ENCODE results near the gene SPATS2.
"Not testable (repeated sequence)": the region's sequence is repeated elsewhere in the genome, so short reads cannot be mapped to it uniquely, and the experiment has no call there.

Gene SPATS2

DNA sequence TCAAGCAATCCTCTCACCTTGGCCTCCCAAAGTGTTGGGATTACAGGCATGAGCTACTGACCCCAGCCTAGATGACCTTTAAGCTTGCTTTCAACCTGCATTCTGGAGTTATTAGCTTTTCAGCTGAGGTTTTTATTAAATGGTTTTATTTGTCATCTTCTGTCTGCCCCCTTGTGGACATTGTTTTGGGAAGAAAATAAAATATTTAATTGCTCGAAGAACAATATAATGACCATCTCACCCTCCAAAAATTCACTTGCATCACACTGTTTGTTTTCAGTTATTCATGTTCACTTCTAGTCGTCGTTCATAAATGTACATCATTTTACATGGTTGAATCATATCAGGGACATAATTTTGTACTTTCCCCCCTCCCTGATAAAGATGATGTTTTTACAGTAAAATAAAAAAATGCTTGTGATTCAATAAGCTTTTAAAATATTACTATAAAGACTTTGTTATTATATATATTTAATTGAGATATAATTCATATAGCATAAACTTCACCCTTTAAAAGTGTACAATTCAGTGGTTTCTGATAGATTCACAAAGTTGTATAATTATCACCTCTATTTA lies 10.1 kb upstream of the SPATS2 start:
- DNase-seq, result no peak

DNA sequence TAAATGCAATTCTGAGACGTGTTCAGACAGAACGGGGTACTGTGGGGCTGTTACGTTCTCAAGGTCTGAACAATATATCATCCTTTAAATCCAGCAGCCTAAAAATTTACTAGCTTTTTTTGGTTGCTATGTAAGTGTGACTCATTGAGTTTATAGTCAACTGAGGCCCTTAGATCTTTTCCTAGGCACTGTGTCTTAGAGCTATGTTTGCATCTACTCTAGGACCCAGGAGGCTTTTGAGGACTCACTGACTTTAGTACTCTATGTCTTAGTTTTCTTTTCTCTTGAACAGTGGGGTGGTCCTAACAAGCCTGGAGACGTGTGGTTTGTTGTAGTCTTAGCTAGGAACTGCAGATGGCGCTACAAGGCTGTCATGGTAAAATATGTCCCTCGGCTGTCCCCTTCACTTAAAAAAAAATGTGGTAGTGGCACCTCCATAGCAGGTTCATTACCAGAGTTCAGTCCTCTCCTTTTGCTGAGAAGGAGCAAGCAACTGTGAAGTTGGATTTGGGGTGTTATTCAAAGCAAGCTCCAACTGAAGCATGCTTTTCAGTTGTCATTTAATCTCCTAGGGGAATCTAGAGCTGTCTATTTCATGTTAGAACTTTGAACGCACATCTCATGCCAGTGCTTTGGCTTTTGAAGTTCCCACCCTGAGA lies 8.7 kb upstream of the SPATS2 start:
- peak; percentile 70 for DNase-seq

- no peak for DNase-seq
Measured at GRCh38 chr12:49359671-49360070, 7.6 kb upstream of the SPATS2 start.

- DNase-seq, result no peak
Measured at GRCh38 chr12:49362077-49362476, 5.2 kb upstream of the SPATS2 start.

- DNase-seq, result no peak
Measured at GRCh38 chr12:49364989-49365388, 2.3 kb upstream of the SPATS2 start.

DNA sequence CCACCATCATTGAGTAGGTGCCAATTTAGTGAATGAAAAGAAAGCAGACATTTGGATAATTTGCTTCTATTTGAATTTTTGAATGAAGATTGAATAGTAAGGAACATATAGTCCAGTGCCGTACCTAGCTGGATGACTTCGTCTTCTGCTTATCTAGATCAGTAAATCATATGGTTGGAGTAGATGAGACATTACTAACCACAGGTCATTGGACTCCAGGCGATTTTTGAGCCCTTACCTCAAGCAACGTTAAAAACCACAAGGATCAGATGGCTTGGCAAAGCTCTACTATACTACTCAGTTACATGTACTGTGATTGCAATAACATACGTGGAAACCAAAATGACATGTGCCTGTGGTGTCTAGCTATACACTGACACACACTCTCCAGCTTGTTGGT lies 1.7 kb upstream of the SPATS2 start:
- DNase-seq, result no peak

DNA sequence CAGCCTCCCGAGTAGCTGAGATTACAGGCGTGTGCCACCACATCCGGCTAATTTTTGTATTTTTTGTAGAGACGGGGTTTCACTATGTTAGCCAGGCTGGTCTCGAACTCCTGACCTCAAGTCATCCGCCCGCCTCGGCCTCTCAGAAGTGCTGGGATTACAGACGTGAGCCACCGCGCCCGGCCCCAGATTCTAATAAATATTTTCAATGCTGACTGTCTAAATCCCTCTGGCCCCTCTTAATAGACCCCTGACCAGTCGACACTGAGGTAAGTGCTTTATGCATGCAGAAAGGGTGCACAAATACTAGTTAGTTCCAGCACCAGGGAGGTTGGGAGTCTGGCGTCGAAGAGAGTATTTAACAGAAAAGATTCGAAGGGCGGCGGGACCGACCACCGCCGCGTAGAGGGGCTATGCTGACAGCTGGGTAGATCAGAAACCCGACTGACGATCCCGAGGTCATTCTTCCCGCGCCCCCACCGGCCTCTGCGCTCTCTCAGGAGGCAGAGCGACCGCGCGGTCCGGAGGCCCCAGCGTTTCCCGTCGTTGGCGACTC lies 1.1 kb upstream of the SPATS2 start:
- no peak for DNase-seq

GRCh38 chr12:49366652-49367380 lies 446 bp upstream of the SPATS2 start:
- peak; percentile 88 for DNase-seq

GRCh38 chr12:49368240-49368600 lies 958 bp downstream of the SPATS2 start:
- no peak for DNase-seq

DNA sequence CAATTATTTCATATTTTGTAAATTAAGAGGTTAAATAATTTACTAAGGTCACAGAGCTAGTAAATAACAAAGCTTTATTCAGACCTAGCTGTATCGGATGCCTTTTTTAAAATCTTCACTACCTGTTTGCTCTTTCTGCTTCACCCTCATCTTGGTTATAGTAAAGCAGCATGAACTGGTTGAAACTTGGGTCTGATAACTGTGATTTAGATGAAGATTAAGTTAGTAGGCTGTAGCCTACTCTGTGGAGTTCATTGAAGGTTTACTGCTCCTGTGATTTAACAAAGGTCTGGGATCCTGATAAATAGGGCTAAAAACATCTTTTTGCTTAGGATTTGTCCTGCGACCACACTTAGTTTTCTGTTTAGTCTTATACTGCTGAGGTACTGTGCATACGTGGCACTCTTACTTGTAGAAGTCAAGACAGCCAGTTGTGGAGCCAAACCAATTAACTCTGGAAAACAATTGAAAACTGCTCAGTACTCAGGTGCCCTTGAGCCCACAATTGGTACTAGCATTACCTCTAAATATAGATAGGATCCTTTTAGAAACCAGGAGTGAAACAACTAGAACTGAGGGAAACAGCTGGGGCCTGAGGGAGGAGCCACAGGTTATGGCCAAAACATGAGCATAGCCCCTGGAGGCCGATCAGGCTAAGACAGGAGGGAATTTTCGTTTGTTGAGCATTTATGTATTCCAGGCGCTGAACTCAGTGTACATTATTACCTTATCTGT lies 2.3 kb downstream of the SPATS2 start:
- DNase-seq, result no peak

GRCh38 chr12:49370539-49370938 lies 3.3 kb downstream of the SPATS2 start:
- DNase-seq, result no peak

GRCh38 chr12:49375406-49375805 lies 8.1 kb downstream of the SPATS2 start:
- no peak for DNase-seq

GRCh38 chr12:49377386-49377785 lies 10.1 kb downstream of the SPATS2 start:
- no peak for DNase-seq

GRCh38 chr12:49380184-49380583 lies 12.9 kb downstream of the SPATS2 start:
- not testable (repeated sequence) for DNase-seq

DNA sequence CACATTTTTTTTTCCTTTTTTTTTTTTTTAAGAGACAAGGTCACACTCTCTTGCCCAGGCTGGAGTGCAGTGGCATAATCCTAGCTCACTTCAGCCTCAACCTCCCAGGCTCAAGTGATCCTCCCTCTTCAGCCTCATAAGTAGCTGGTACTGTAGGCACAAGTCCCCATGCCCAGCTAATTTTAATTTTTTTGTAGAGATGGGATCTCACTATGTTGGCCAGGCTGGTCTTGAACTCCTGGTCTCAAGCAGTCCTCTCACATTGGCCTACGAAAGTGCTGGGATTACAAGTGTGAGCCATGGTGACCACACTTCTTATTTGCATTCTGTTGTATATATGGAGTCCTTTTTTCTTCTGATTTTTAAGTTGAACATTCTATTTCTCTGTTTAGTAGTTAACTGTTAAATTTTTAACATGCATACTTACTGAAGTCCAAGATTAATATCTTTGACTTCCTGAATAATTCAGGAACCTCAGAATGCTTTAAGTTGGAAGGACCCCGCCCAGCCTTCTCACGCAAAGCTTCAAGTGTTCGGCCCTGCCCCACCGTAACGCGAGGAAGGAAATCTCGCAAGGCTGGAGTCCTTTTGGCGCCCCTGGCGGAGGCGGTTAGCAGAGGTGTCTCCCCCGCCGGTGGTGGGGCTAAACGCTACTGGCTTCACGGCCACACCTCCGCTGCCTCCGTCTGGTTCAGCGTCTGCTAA lies 21.6 kb downstream of the SPATS2 start:
- no peak for DNase-seq

GRCh38 chr12:49389387-49389703 lies 22.1 kb downstream of the SPATS2 start:
- no peak for DNase-seq

- DNase-seq, result no peak
Measured at GRCh38 chr12:49397000-49397399, 29.7 kb downstream of the SPATS2 start.

DNA sequence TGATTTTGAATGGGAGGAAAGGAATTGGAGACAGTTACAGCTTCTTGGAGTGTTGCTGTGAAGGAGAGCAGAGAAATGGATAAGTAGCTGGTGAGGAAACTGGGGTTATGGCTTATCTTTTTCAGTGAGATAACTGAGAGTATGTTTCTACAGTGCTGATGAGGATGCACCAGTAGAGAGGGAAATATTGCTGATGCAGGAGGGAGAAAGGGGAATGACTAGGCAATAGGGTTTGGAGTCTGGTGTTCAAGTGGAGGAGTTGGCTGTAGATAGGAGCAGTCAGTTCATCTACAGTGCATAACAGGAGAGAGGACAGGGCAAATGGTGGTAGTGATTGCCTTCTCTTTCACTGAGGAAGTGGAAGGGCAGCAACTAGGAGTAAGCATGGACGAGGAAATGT lies 33.0 kb downstream of the SPATS2 start:
- DNase-seq, result no peak

DNA sequence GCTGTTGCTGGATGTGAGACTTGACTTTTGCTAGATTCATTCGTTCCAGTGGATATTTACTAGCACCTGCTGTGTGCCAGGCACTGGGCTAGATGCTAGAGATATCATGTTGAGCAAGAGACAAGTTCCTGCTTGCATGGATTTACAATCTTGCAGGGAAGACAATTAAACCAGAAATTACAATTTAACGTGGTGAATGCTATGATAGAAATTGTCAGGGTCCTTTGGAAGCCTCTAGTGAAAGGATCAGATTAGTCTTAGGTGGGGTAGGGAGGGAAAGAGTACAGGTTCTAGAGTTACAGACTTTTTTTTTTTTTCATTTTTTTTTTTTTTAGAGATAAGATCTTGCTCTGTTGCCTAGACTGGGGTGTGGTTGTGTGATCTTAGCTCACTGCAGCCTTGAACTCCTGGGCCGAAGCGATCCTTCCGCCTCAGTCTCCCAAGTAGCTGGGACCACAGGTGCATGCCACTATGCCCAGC lies 36.7 kb downstream of the SPATS2 start:
- DNase-seq, result no peak

DNA sequence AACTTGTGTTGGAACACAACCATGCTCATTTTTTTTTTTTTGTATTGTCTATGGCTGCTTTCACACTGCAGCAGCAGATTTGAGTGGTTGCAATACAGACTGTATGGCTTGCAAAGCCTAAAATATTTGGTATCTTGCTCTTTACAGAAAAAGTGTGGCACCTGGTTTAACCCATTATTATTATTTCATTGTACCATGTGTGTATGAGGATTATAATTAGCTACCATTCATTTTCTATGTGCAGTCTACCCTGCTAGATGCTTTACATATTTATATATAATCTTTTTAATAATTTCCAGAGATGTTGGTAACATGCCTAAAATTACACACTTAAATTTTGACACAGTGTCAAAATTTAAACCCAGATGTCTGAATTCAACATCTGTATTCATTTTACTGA lies 37.7 kb downstream of the SPATS2 start:
- DNase-seq, result no peak

GRCh38 chr12:49410818-49411217 lies 43.6 kb downstream of the SPATS2 start:
- DNase-seq, result no peak

GRCh38 chr12:49413010-49413409 lies 45.7 kb downstream of the SPATS2 start:
- no peak for DNase-seq

DNA sequence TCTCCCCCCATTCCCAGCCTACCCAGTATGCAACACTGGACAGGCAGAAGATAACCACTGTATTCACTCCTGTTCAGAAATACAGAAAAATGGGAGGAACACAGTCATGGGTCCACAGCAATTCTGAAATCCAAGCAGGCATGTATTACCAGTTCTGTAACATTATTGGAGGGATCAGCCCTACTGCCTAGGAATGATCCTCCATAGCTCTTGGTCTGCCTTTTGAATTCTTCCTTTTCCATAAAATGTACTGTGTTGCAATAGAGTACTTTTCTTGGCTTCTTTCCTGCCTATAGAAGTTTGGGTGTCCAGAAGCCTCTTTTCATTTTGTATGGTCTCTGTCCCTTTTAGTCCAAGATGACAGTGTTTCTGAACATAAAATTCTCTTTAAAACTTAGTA lies 46.5 kb downstream of the SPATS2 start:
- no peak for DNase-seq
